HCT116 (cell line): Measurements from ENCODE around the gene THBS1. TPM values are rescaled to one million over a fixed set of nuclear protein-coding genes. Genes with fewer than 3 reads are reported as not detected.

Experiments
- ATAC-seq: fragments of 200-7000 bp; cut with Tn5 transposase; 2 replicates; pipeline ENCODE4 v1.9.1; 2020; ENCODE audit warnings: mild to moderate bottlenecking, moderate library complexity
- BruUV-seq: library from RNA; stranded (reverse); fragments of 400-500 nt; replicated peaks from 2 replicates; lab custom pipeline; 2021; lab: Mats Ljungman, UMichigan
- CTCF ChIA-PET: fragments of 300-600 bp; sonication (Branson Sonifier 250); formaldehyde crosslinking; loops from one replicate; lab custom pipeline; 2021; ENCODE audit warnings: antibody characterized with exemption; lab: Charles Lee
- POLR2A ChIA-PET: fragments of 300-600, 350-600 bp; sonication (Branson Sonifier 250); formaldehyde crosslinking; loops from one replicate; lab custom pipeline; 2021; ENCODE audit warnings: antibody characterized with exemption; lab: Charles Lee
- RAD21 ChIA-PET, 2 experiments: fragments of 300-600 bp; sonication (Branson Sonifier 250); formaldehyde crosslinking; loops; one replicate each; lab custom pipeline; 2023; ENCODE audit warnings: low total read pairs in 2 of 2; ENCODE audit not compliant: uncharacterized antibody in 2 of 2, unreplicated experiment in 2 of 2, low non-redundant PET in 1 of 2; lab: Charles Lee
- DNase-seq: peaks from one replicate; pipeline ENCODE4 v3.0.0-alpha.2; 2010; ENCODE audit warnings: low read depth, low spot score
- H2AFZ ChIP-seq: fragments of 200-600 bp; shearing (Covaris generic), sonication (generic); 2 replicates; pipeline ENCODE4 v1.6.1; 2017; ENCODE audit warnings: low read depth, mixed run types, mixed read lengths, antibody characterized with exemption, low read length; ENCODE audit not compliant: poor library complexity, severe bottlenecking
- H3K27ac ChIP-seq: 2 replicates; pipeline ENCODE4 v1.5.1; 2012; ENCODE audit warnings: low read depth, low read length
- H3K27me3 ChIP-seq: fragments of 200-600 bp; sonication (generic); 2 replicates; pipeline ENCODE4 v1.6.1; 2016; ENCODE audit warnings: mixed run types, low read length, mixed read lengths; ENCODE audit not compliant: insufficient read depth
- H3K36me3 ChIP-seq, 2 experiments: fragments of 200-500 bp in 1 of 2; fragments of 200-600 bp in 1 of 2; sonication (Bioruptor generic) in 1 of 2; sonication (generic) in 1 of 2; 2 replicates each; pipeline versions ENCODE4 v1.5.1 to v1.6.1; 2014 to 2016; ENCODE audit warnings: low read length in 2 of 2, inconsistent platforms in 1 of 2, mixed read lengths in 1 of 2, mixed run types in 1 of 2; ENCODE audit not compliant: insufficient read depth in 2 of 2, control insufficient read depth in 1 of 2
- H3K4me1 ChIP-seq, 2 experiments: fragments of 200-600 bp in 1 of 2; sonication (generic) in 1 of 2; 2 replicates each; pipeline versions ENCODE4 v1.5.1 to v1.6.1; 2012 to 2017; ENCODE audit warnings: low read length in 2 of 2, inconsistent platforms in 1 of 2, mild to moderate bottlenecking in 1 of 2, mixed read lengths in 1 of 2, mixed run types in 1 of 2, moderate library complexity in 1 of 2; ENCODE audit not compliant: insufficient read depth in 2 of 2, control insufficient read depth in 1 of 2
- H3K4me2 ChIP-seq: fragments of 200-600 bp; sonication (generic); 2 replicates; pipeline ENCODE4 v1.6.1; 2017; ENCODE audit warnings: mixed run types, low read length, mixed read lengths
- H3K4me3 ChIP-seq, 2 experiments: fragments of 200-600 bp in 1 of 2; sonication (generic) in 1 of 2; replicated peaks in 1 of 2; 2 replicates each; pipeline ENCODE4 v1.5.1; 2011 to 2016; ENCODE audit warnings: low read length in 2 of 2, control low read depth in 1 of 2, low read depth in 1 of 2, mild to moderate bottlenecking in 1 of 2, mixed read lengths in 1 of 2, mixed run types in 1 of 2
- H3K79me2 ChIP-seq: fragments of 200-600 bp; sonication (generic); 2 replicates; pipeline ENCODE4 v1.6.1; 2017; ENCODE audit warnings: mild to moderate bottlenecking, mixed run types, low read length, moderate library complexity, mixed read lengths; ENCODE audit not compliant: insufficient read depth
- H3K9ac ChIP-seq: fragments of 200-600 bp; sonication (generic); 2 replicates; pipeline ENCODE4 v1.6.1; 2016; ENCODE audit warnings: low read length, mixed read lengths
- H3K9me2 ChIP-seq: fragments of 200-600 bp; sonication (generic), shearing (Covaris generic); 2 replicates; pipeline ENCODE4 v1.6.1; 2017; ENCODE audit warnings: mixed run types, mild to moderate bottlenecking, moderate library complexity; ENCODE audit not compliant: insufficient read depth
- H3K9me3 ChIP-seq, 2 experiments: fragments of 200-500 bp in 1 of 2; fragments of 200-600 bp in 1 of 2; sonication (Bioruptor generic) in 1 of 2; sonication (generic) in 1 of 2; 2 replicates each; pipeline ENCODE4 v1.6.1; 2014 to 2017; ENCODE audit warnings: low read length in 2 of 2, mixed read lengths in 2 of 2, inconsistent platforms in 1 of 2, low read depth in 1 of 2, mild to moderate bottlenecking in 1 of 2, mixed run types in 1 of 2, moderate library complexity in 1 of 2; ENCODE audit not compliant: control insufficient read depth in 1 of 2, insufficient read depth in 1 of 2
- H4K20me1 ChIP-seq: fragments of 200-600 bp; sonication (generic), shearing (Covaris generic); 2 replicates; pipeline ENCODE4 v1.6.1; 2017; ENCODE audit warnings: mixed run types, mild to moderate bottlenecking, moderate library complexity; ENCODE audit not compliant: insufficient read depth
- EZH2phosphoT487 ChIP-seq: fragments of 200-600 bp; IDR thresholded peaks from 2 replicates; pipeline ENCODE4 v1.6.1; 2018; ENCODE audit warnings: antibody characterized with exemption, borderline replicate concordance
- SIN3A ChIP-seq: IDR thresholded peaks from 2 replicates; pipeline ENCODE4 v1.6.1; 2012; ENCODE audit warnings: low read depth
- intact Hi-C: fragments of 100-400 bp; cut with micrococcal nuclease; formaldehyde crosslinking; loops from 2 replicates; pipeline ENCODE4 v1.10.0; 2022
- total RNA-seq: library from RNA; stranded (reverse); gene quantifications from one replicate; pipeline ENCODE4 v1.2.1, GENCODE V29; 2021; ENCODE audit not compliant: unreplicated experiment

The THBS1 gene
- total RNA-seq, 1 experiment from 2014 or later, result 6.3 TPM

- POLR2A ChIA-PET, result no interaction called here
- Histone ChIP-seq H3K9me3 (no peaks in the 10 kb centered on the region), H3K79me2 (no peaks in the 10 kb centered on the region), H2AFZ (no peak overlapping the region), H3K36me3 (no peaks in the 10 kb centered on the region), H4K20me1 (no peaks in the 10 kb centered on the region), H3K4me1 (peaks cover 12 to 14% of the 10 kb centered on the region in 2 experiments), H3K27me3 (no peaks in the 10 kb centered on the region), H3K4me2 (no peak overlapping the region), H3K4me3 (no peak overlapping the region), H3K9me2 (no peaks in the 10 kb centered on the region), H3K9ac (no peak overlapping the region), H3K27ac (no peak overlapping the region)
- ATAC-seq, result no peak
- RAD21 ChIA-PET, result interaction anchor here in 1 of 2 experiments (0.7 kb wide), 1 partner anchor 53 kb away, joined by 3 read pairs; no protein-coding TSS in a partner anchor
- no peak for TF ChIP-seq SIN3A
- no peak for TF ChIP-seq EZH2phosphoT487
- BruUV-seq, result no TSS peak
- DNase-seq, result no peak
- CTCF ChIA-PET, result interaction anchor here (1.1 kb wide), 1 partner anchor 111 kb away, joined by 4 read pairs; no protein-coding TSS in a partner anchor
- intact Hi-C loops, result no loop called here
These were observed 65.5 kb downstream of the THBS1 start for GRCh38 chr15:39646425-39646824.

Other genes starting within 250 kb of the THBS1 start
- gene FSIP1, start 201.8 kb downstream of the THBS1 start, total RNA-seq, result 0.42 TPM